H9 (cell line): ENCODE data around the gene TUFT1. TPM values are rescaled to one million over a fixed set of nuclear protein-coding genes. Genes with fewer than 3 reads are reported as not detected.

Source experiments
- DNase-seq: peaks from one replicate; pipeline ENCODE4 v3.0.0-alpha.2; 2017
- H2AFZ ChIP-seq: one replicate; pipeline ENCODE4 v1.6.1; 2013; ENCODE audit warnings: mild to moderate bottlenecking, low read length, control low read depth, moderate library complexity
- H2AK5ac ChIP-seq: 2 replicates; pipeline ENCODE4 v1.6.1; 2013; ENCODE audit warnings: low read length, control low read depth, mixed read lengths; ENCODE audit not compliant: insufficient read length
- H2BK120ac ChIP-seq: one replicate; pipeline ENCODE4 v1.6.1; 2013; ENCODE audit warnings: low read depth, mild to moderate bottlenecking, low read length, control low read depth, inconsistent platforms; ENCODE audit not compliant: poor library complexity, severe bottlenecking
- H2BK12ac ChIP-seq: 2 replicates; pipeline ENCODE4 v1.6.1; 2013; ENCODE audit warnings: low read length, control low read depth, mixed read lengths, low read depth; ENCODE audit not compliant: insufficient read length
- H2BK15ac ChIP-seq: 2 replicates; pipeline ENCODE4 v1.6.1; 2013; ENCODE audit warnings: low read depth, low read length, control low read depth
- H2BK20ac ChIP-seq: one replicate; pipeline ENCODE4 v1.6.1; 2013; ENCODE audit warnings: low read depth, mild to moderate bottlenecking, low read length, control low read depth, inconsistent platforms; ENCODE audit not compliant: poor library complexity, severe bottlenecking
- H2BK5ac ChIP-seq: 2 replicates; pipeline ENCODE4 v1.6.1; 2013; ENCODE audit warnings: low read length, control low read depth, mixed read lengths; ENCODE audit not compliant: insufficient read length
- H3K14ac ChIP-seq: 2 replicates; pipeline ENCODE4 v1.6.1; 2013; ENCODE audit warnings: low read length, control low read depth; ENCODE audit not compliant: insufficient read depth
- H3K18ac ChIP-seq: 2 replicates; pipeline ENCODE4 v1.6.1; 2013; ENCODE audit warnings: low read depth, mild to moderate bottlenecking, mixed read lengths, low read length, control low read depth; ENCODE audit not compliant: insufficient read length
- H3K23ac ChIP-seq: 2 replicates; pipeline ENCODE4 v1.6.1; 2013; ENCODE audit warnings: low read length, control low read depth, mixed read lengths, low read depth; ENCODE audit not compliant: insufficient read length
- H3K23me2 ChIP-seq: 2 replicates; pipeline ENCODE4 v1.6.1; 2013; ENCODE audit warnings: low read depth, mild to moderate bottlenecking, mixed read lengths, low read length, control low read depth; ENCODE audit not compliant: insufficient read length, poor library complexity, severe bottlenecking
- H3K27ac ChIP-seq: 2 replicates; pipeline ENCODE4 v1.5.1; 2013; ENCODE audit warnings: low read length, control low read depth, mixed read lengths, low read depth; ENCODE audit not compliant: insufficient read length
- H3K27me3 ChIP-seq: 2 replicates; pipeline ENCODE4 v1.6.1; 2013; ENCODE audit warnings: low read length, control low read depth, inconsistent platforms; ENCODE audit not compliant: insufficient read depth
- H3K4ac ChIP-seq: 2 replicates; pipeline ENCODE4 v1.6.1; 2013; ENCODE audit warnings: low read depth, mild to moderate bottlenecking, control low read depth, inconsistent platforms, low read length, moderate library complexity
- H3K4me1 ChIP-seq: 2 replicates; pipeline ENCODE4 v1.6.1; 2013; ENCODE audit warnings: low read length, control low read depth, inconsistent platforms; ENCODE audit not compliant: insufficient read depth
- H3K4me2 ChIP-seq: 2 replicates; pipeline ENCODE4 v1.6.1; 2013; ENCODE audit warnings: low read length, control low read depth, mixed read lengths; ENCODE audit not compliant: insufficient read length, insufficient read depth
- H3K56ac ChIP-seq: 2 replicates; pipeline ENCODE4 v1.6.1; 2013; ENCODE audit warnings: low read depth, mild to moderate bottlenecking, mixed read lengths, low read length, control low read depth; ENCODE audit not compliant: insufficient read length
- H3K79me1 ChIP-seq: 2 replicates; pipeline ENCODE4 v1.6.1; 2013; ENCODE audit warnings: low read depth, mild to moderate bottlenecking, moderate library complexity, low read length, control low read depth, inconsistent platforms; ENCODE audit not compliant: insufficient read depth, poor library complexity, severe bottlenecking
- H3K79me2 ChIP-seq: 2 replicates; pipeline ENCODE4 v1.6.1; 2013; ENCODE audit warnings: low read length, control low read depth, inconsistent platforms; ENCODE audit not compliant: insufficient read depth
- H3K9ac ChIP-seq: 2 replicates; pipeline ENCODE4 v1.6.1; 2013; ENCODE audit warnings: low read length, control low read depth, mixed read lengths; ENCODE audit not compliant: insufficient read length; ENCODE audit errors: extremely low read depth
- H3K9me3 ChIP-seq: one replicate; pipeline ENCODE4 v1.6.1; 2013; ENCODE audit warnings: low read depth, low read length, inconsistent platforms; ENCODE audit not compliant: control insufficient read depth
- H3T11ph ChIP-seq: one replicate; pipeline ENCODE4 v1.6.1; 2013; ENCODE audit warnings: mild to moderate bottlenecking, low read length, control low read depth, inconsistent platforms
- H4K20me1 ChIP-seq: one replicate; pipeline ENCODE4 v1.6.1; 2013; ENCODE audit not compliant: control insufficient read depth, insufficient read length, insufficient read depth
- H4K5ac ChIP-seq: 2 replicates; pipeline ENCODE4 v1.6.1; 2013; ENCODE audit warnings: low read depth, mild to moderate bottlenecking, mixed read lengths, low read length, control low read depth; ENCODE audit not compliant: insufficient read length
- H4K8ac ChIP-seq: replicated peaks from 2 replicates; pipeline ENCODE4 v1.6.1; 2013; ENCODE audit warnings: low read length, control low read depth, mixed read lengths, low read depth; ENCODE audit not compliant: insufficient read length
- H4K91ac ChIP-seq: 2 replicates; pipeline ENCODE4 v1.6.1; 2013; ENCODE audit warnings: low read depth, mild to moderate bottlenecking, moderate library complexity, mixed read lengths, low read length, control low read depth; ENCODE audit not compliant: insufficient read length
- H3K27ac Mint-ChIP-seq, 3 experiments: 2 replicates in 2 of 3; 3 replicates in 1 of 3; pipeline ENCODE4 v1.8.0; 2020 to 2021; ENCODE audit warnings: mixed read lengths in 3 of 3, mild to moderate bottlenecking in 1 of 3, moderate library complexity in 1 of 3
- H3K27me3 Mint-ChIP-seq: 2 replicates; pipeline ENCODE4 v1.8.0; 2021; ENCODE audit warnings: low read depth, mild to moderate bottlenecking, moderate library complexity, mixed read lengths
- H3K36me3 Mint-ChIP-seq, 3 experiments: 2 replicates in 2 of 3; 3 replicates in 1 of 3; pipeline ENCODE4 v1.8.0; 2020 to 2021; ENCODE audit warnings: low read depth in 3 of 3, mixed read lengths in 3 of 3; ENCODE audit not compliant: insufficient read depth in 1 of 3
- H3K4me1 Mint-ChIP-seq, 2 experiments: 2 replicates each; pipeline ENCODE4 v1.8.0; 2020; ENCODE audit warnings: mixed read lengths in 2 of 2
- H3K4me3 Mint-ChIP-seq, 2 experiments: 2 replicates in 1 of 2; 3 replicates in 1 of 2; pipeline ENCODE4 v1.8.0; 2020 to 2021; ENCODE audit warnings: mild to moderate bottlenecking in 2 of 2, mixed read lengths in 2 of 2, moderate library complexity in 1 of 2
- H3K9me3 Mint-ChIP-seq, 2 experiments: 2 replicates in 1 of 2; 3 replicates in 1 of 2; pipeline ENCODE4 v1.8.0; 2020; ENCODE audit warnings: mild to moderate bottlenecking in 2 of 2, mixed read lengths in 2 of 2, moderate library complexity in 1 of 2
- WGBS: extraction: QIAGEN DNeasy Blood & Tissue Kit; methylation state at CpG from one replicate; pipeline ENCODE4 v1.1.7; 2013; ENCODE audit warnings: missing lambda C conversion rate, low lambda C conversion rate, mixed read lengths; ENCODE audit not compliant: insufficient read length; ENCODE audit errors: extremely low coverage; 5-methylcytosine and 5-hydroxymethylcytosine counted together
- total RNA-seq: library from RNA; stranded (reverse); gene quantifications from 2 replicates; pipeline ENCODE4 v1.2.1, GENCODE V29; 2021
- TF ChIP-seq, protein P1 (sequence below): fragments of 200-600 bp; sonication (generic); conservative IDR thresholded peaks from 3 replicates; pipeline ENCODE4 v1.8.0; 2021; ENCODE audit warnings: antibody characterized with exemption, mild to moderate bottlenecking

The TUFT1 gene
- total RNA-seq, 1 experiment from 2014 or later = 6.2 TPM

DNA sequence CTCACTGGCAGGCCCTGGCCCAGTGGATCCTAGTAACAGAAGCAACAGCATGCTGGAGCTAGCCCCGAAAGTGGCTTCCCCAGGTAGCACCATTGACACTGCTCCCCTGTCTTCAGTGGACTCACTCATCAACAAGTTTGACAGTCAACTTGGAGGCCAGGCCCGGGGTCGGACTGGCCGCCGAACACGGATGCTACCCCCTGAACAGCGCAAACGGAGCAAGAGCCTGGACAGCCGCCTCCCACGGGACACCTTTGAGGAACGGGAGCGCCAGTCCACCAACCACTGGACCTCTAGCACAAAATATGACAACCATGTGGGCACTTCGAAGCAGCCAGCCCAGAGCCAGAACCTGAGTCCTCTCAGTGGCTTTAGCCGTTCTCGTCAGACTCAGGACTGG lies 21.2 kb upstream of the TUFT1 start:
- Mint-ChIP-seq H3K9me3 (no peaks in the 10 kb centered on the region), H3K4me3 (no peak overlapping the region), H3K27me3 (no peaks in the 10 kb centered on the region), H3K4me1 (peaks cover 19 to 32% of the 10 kb centered on the region in 2 experiments), H3K36me3 (peaks cover 10 to 38% (median 38%) of the 10 kb centered on the region in 3 experiments), H3K27ac (peak overlapping the region in 1 of 3 experiments; percentile 57; a peak in 1 of 7 replicates)
- Histone ChIP-seq H3K4me2 (no peak overlapping the region), H3K27ac (no peak overlapping the region), H3K9me3 (no peaks in the 10 kb centered on the region), H3K23ac (no peak overlapping the region), H2BK15ac (no peak overlapping the region), H2AFZ (no peak overlapping the region), H4K8ac (no peak overlapping the region), H4K20me1 (no peaks in the 10 kb centered on the region), H3T11ph (no peak overlapping the region), H2BK5ac (no peak overlapping the region), H3K23me2 (no peaks in the 10 kb centered on the region), H2BK20ac (no peak overlapping the region), H4K91ac (no peak overlapping the region), H4K5ac (no peak overlapping the region), H3K79me1 (peaks cover 5% of the 10 kb centered on the region), H2BK120ac (no peak overlapping the region), H3K56ac (no peak overlapping the region), H3K18ac (no peak overlapping the region), H3K4ac (no peak overlapping the region), H3K27me3 (no peaks in the 10 kb centered on the region), H3K9ac (no peak overlapping the region), H3K4me1 (peaks cover 5% of the 10 kb centered on the region; the same call in 1 of the 2 replicates), H2AK5ac (no peak overlapping the region), H3K79me2 (peaks cover 2% of the 10 kb centered on the region; the same call in 1 of the 2 replicates), H2BK12ac (no peak overlapping the region), H3K14ac (no peak overlapping the region)
- TF ChIP-seq, protein P1, sequence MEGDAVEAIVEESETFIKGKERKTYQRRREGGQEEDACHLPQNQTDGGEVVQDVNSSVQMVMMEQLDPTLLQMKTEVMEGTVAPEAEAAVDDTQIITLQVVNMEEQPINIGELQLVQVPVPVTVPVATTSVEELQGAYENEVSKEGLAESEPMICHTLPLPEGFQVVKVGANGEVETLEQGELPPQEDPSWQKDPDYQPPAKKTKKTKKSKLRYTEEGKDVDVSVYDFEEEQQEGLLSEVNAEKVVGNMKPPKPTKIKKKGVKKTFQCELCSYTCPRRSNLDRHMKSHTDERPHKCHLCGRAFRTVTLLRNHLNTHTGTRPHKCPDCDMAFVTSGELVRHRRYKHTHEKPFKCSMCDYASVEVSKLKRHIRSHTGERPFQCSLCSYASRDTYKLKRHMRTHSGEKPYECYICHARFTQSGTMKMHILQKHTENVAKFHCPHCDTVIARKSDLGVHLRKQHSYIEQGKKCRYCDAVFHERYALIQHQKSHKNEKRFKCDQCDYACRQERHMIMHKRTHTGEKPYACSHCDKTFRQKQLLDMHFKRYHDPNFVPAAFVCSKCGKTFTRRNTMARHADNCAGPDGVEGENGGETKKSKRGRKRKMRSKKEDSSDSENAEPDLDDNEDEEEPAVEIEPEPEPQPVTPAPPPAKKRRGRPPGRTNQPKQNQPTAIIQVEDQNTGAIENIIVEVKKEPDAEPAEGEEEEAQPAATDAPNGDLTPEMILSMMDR = no peak
- no peak for DNase-seq
- WGBS = no CpG with 5 or more reads among the region's 15 CpGs
